Neural cell (in vitro differentiated cells): ENCODE results near the gene PLEKHA8. TPM values are rescaled to one million over a fixed set of nuclear protein-coding genes. Genes with fewer than 3 reads are reported as not detected.
"Not testable (repeated sequence)": the region's sequence is repeated elsewhere in the genome, so short reads cannot be mapped to it uniquely, and the experiment has no call there.

Experiments
- H2AFZ ChIP-seq: fragments of 200-600, 300-800 bp; sonication (generic), shearing (Covaris generic); 2 replicates; pipeline ENCODE4 v1.6.0; 2014; ENCODE audit warnings: low read depth, mild to moderate bottlenecking, antibody characterized with exemption, low read length, moderate library complexity
- H3F3A ChIP-seq: fragments of 200-600 bp; shearing (Covaris generic); 2 replicates; pipeline ENCODE4 v1.6.1; 2016; ENCODE audit warnings: mild to moderate bottlenecking, moderate library complexity, mixed read lengths, antibody characterized with exemption, low read length; ENCODE audit not compliant: insufficient read depth, poor library complexity, severe bottlenecking
- H3K27ac ChIP-seq: fragments of 200-600, 300-800 bp; sonication (generic), shearing (Covaris generic); 2 replicates; pipeline ENCODE4 v1.5.1; 2014; ENCODE audit warnings: mild to moderate bottlenecking, low read length, moderate library complexity
- H3K27me3 ChIP-seq: fragments of 300-800, 200-600 bp; sonication (generic), shearing (Covaris generic); 2 replicates; pipeline ENCODE4 v1.6.0; 2014; ENCODE audit warnings: mild to moderate bottlenecking, low read depth, low read length, moderate library complexity; ENCODE audit not compliant: insufficient read depth
- H3K36me3 ChIP-seq: fragments of 300-800, 200-600 bp; sonication (generic), shearing (Covaris generic); 2 replicates; pipeline ENCODE4 v1.5.1; 2014; ENCODE audit warnings: mild to moderate bottlenecking, antibody characterized with exemption, low read length, moderate library complexity; ENCODE audit not compliant: insufficient read depth
- H3K4me2 ChIP-seq: fragments of 300-800, 200-600 bp; sonication (generic), shearing (Covaris generic); 2 replicates; pipeline ENCODE4 v1.6.0; 2014; ENCODE audit warnings: mild to moderate bottlenecking, low read length
- H3K4me3 ChIP-seq: fragments of 300-800, 200-600 bp; sonication (generic), shearing (Covaris generic); 2 replicates; pipeline ENCODE4 v1.5.1; 2014; ENCODE audit warnings: mild to moderate bottlenecking, low read length, moderate library complexity
- H3K79me2 ChIP-seq: fragments of 200-600 bp; shearing (Covaris generic); replicated peaks from 2 replicates; pipeline ENCODE4 v1.6.0; 2014; ENCODE audit warnings: mild to moderate bottlenecking, low read length, moderate library complexity; ENCODE audit not compliant: insufficient read depth
- H3K9ac ChIP-seq: fragments of 300-800, 200-600 bp; sonication (generic), shearing (Covaris generic); 2 replicates; pipeline ENCODE4 v1.6.1; 2016; ENCODE audit warnings: mild to moderate bottlenecking, low read length, mixed read lengths
- H3K9me2 ChIP-seq: fragments of 200-600 bp; shearing (Covaris generic); 2 replicates; pipeline ENCODE4 v1.6.1; 2016; ENCODE audit warnings: mild to moderate bottlenecking, low read length, mixed read lengths; ENCODE audit not compliant: insufficient read depth
- H3K9me3 ChIP-seq: fragments of 200-600, 300-800 bp; sonication (generic), shearing (Covaris generic); 2 replicates; pipeline ENCODE4 v1.6.1; 2016; ENCODE audit warnings: mild to moderate bottlenecking, mixed run types, low read length, moderate library complexity, mixed read lengths
- H4K20me1 ChIP-seq: fragments of 200-600 bp; shearing (Covaris generic); 2 replicates; pipeline ENCODE4 v1.6.1; 2016; ENCODE audit warnings: mild to moderate bottlenecking, mixed run types; ENCODE audit not compliant: insufficient read depth
- EP300 ChIP-seq: fragments of 450-650 bp; conservative IDR thresholded peaks from 2 replicates; pipeline ENCODE4 v1.6.1; 2014; ENCODE audit warnings: antibody characterized with exemption, mild to moderate bottlenecking, moderate library complexity; ENCODE audit not compliant: poor library complexity, severe bottlenecking
- EZH2 ChIP-seq: fragments of 200-600, 300-800 bp; shearing (Covaris generic), sonication (generic); IDR thresholded peaks from 2 replicates; pipeline ENCODE4 v1.6.1; 2014; ENCODE audit warnings: antibody characterized with exemption, low read length, borderline replicate concordance, mild to moderate bottlenecking; ENCODE audit not compliant: insufficient read depth, poor library complexity, severe bottlenecking
- MXI1 ChIP-seq: fragments of 450-650 bp; conservative IDR thresholded peaks from 2 replicates; pipeline ENCODE4 v1.6.1; 2014; ENCODE audit warnings: antibody characterized with exemption, mild to moderate bottlenecking; ENCODE audit not compliant: poor library complexity, severe bottlenecking
- POLR2AphosphoS5 ChIP-seq: IDR thresholded peaks from 2 replicates; pipeline ENCODE4 v1.6.1; 2012
- RAD21 ChIP-seq: fragments of 450-650 bp; conservative IDR thresholded peaks from 2 replicates; pipeline ENCODE4 v1.6.1; 2014; ENCODE audit warnings: antibody characterized with exemption, mild to moderate bottlenecking, moderate library complexity
- SMC3 ChIP-seq: fragments of 450-650 bp; conservative IDR thresholded peaks from 2 replicates; pipeline ENCODE4 v1.6.1; 2014; ENCODE audit warnings: antibody characterized with exemption, mild to moderate bottlenecking, moderate library complexity; ENCODE audit not compliant: poor library complexity
- TAF1 ChIP-seq: IDR thresholded peaks from 2 replicates; pipeline ENCODE4 v1.6.1; 2012; ENCODE audit warnings: low read depth
- polyA plus RNA-seq: library from polyadenylated mRNA; depleted of rRNA; stranded (reverse); fragments of >200 nt; gene quantifications from 2 replicates; pipeline ENCODE4 v1.2.3, GENCODE V29; 2014
- TF ChIP-seq, protein P1 (sequence below): fragments of 450-650 bp; IDR thresholded peaks from 2 replicates; pipeline ENCODE4 v1.5.1; 2014; ENCODE audit warnings: antibody characterized with exemption, mild to moderate bottlenecking, moderate library complexity; ENCODE audit not compliant: poor library complexity, severe bottlenecking
- TF ChIP-seq, protein P2 (sequence below): IDR thresholded peaks from 2 replicates; pipeline ENCODE4 v1.6.1; 2012; ENCODE audit warnings: borderline replicate concordance

Gene PLEKHA8
- polyA plus RNA-seq, 1 donor from 2014 or later = 43.1 TPM

DNA sequence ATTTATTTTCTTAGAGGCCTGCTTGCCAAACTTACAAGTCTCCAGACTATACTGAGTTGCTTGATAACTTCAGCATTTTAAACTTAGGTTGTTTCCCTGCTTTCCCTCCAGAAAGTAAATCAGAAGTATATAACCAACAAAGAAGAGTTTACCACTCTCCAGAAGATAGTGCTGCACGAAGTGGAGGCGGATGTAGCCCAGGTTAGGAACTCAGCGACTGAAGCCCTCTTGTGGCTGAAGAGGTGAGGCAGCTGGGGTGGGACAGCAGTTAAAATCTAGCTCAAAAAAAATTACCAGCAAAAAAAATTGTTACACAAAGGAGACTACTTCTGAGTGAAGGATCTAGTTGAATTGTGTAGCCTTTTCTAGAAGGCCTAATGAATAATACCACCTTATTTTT is 33.6 kb downstream of the PLEKHA8 start:
- H3K9me2 ChIP-seq, H2AFZ ChIP-seq, H3K9me3 ChIP-seq, H3K4me3 ChIP-seq, H3F3A ChIP-seq, H3K27me3 ChIP-seq, H3K27ac ChIP-seq, H4K20me1 ChIP-seq, H3K79me2 ChIP-seq, H3K9ac ChIP-seq, H3K4me2 ChIP-seq: not testable (repeated sequence)
- TF ChIP-seq, protein P1, sequence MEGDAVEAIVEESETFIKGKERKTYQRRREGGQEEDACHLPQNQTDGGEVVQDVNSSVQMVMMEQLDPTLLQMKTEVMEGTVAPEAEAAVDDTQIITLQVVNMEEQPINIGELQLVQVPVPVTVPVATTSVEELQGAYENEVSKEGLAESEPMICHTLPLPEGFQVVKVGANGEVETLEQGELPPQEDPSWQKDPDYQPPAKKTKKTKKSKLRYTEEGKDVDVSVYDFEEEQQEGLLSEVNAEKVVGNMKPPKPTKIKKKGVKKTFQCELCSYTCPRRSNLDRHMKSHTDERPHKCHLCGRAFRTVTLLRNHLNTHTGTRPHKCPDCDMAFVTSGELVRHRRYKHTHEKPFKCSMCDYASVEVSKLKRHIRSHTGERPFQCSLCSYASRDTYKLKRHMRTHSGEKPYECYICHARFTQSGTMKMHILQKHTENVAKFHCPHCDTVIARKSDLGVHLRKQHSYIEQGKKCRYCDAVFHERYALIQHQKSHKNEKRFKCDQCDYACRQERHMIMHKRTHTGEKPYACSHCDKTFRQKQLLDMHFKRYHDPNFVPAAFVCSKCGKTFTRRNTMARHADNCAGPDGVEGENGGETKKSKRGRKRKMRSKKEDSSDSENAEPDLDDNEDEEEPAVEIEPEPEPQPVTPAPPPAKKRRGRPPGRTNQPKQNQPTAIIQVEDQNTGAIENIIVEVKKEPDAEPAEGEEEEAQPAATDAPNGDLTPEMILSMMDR = peak; percentile 60
- TF ChIP-seq SMC3 (peak; percentile 68), RAD21 (peak; percentile 58)
- H3K36me3 ChIP-seq = peaks cover 12% of the 10 kb centered on the region

DNA sequence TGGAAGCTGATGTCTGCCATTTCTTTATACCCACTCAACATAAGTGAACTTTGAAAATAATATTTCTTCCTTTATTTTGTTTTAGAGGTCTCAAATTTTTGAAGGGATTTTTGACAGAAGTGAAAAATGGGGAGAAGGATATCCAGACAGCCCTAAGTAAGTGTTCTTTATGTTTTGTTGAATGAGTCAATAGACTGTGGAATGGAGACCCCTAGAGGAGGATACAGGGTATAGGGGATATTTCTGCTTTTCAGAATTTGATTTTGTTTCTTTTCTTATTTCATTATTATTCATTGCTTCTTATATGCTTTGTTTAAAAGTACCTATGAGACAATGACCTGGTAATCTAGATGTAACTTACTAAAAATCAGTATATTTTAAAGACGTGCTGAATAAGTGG is 34.4 kb downstream of the PLEKHA8 start:
- H3K27ac ChIP-seq = no peak overlapping the region
- TF ChIP-seq EP300 (no peak), EZH2 (no peak), RAD21 (peak; percentile 85), SMC3 (peak; percentile 81), MXI1 (no peak), TAF1 (no peak), POLR2AphosphoS5 (no peak)
- TF ChIP-seq, protein P1 = peak; percentile 83
- no peak overlapping the region for H3K4me3 ChIP-seq
- no peak overlapping the region for H3K9ac ChIP-seq
- no peaks in the 10 kb centered on the region for H3K9me3 ChIP-seq
- H3K36me3 ChIP-seq = peaks cover 14% of the 10 kb centered on the region
- no peak overlapping the region for H2AFZ ChIP-seq
- H4K20me1 ChIP-seq = no peaks in the 10 kb centered on the region
- H3K79me2 ChIP-seq = no peaks in the 10 kb centered on the region
- no peak overlapping the region for H3K4me2 ChIP-seq
- no peaks in the 10 kb centered on the region for H3K9me2 ChIP-seq
- H3F3A ChIP-seq = no peaks in the 10 kb centered on the region
- H3K27me3 ChIP-seq = no peaks in the 10 kb centered on the region

DNA sequence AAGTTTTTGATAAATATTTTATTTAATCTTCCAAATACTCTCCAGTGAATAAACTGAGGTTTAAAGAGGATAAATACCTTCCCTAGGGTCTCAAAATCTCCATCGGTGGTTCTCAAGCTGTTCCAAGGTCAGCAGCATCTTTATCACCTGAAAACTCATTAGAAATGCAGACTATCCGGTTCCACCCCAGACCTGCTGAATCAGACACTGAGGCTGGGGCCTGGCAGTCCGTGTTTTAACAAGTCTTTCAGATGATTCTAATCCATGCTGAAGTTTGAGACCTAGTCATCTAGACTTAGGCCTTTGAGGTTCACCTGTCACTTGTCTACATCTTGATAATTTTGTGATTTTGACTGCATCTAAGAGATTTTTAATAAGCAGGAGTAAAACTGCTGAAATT is 37.5 kb downstream of the PLEKHA8 start:
- Histone ChIP-seq H3K4me2 (no peak overlapping the region), H3K9me3 (no peaks in the 10 kb centered on the region), H3K27ac (no peak overlapping the region), H3F3A (no peaks in the 10 kb centered on the region), H3K27me3 (no peaks in the 10 kb centered on the region), H2AFZ (no peak overlapping the region), H4K20me1 (no peaks in the 10 kb centered on the region), H3K4me3 (no peak overlapping the region), H3K79me2 (no peaks in the 10 kb centered on the region), H3K9ac (no peak overlapping the region), H3K36me3 (peaks cover 3% of the 10 kb centered on the region), H3K9me2 (no peaks in the 10 kb centered on the region)
- TF ChIP-seq RAD21 = no peak
- no peak for TF ChIP-seq POLR2AphosphoS5
- no peak for TF ChIP-seq MXI1
- TF ChIP-seq, protein P1 = no peak
- no peak for TF ChIP-seq EP300
- TF ChIP-seq EZH2 = no peak
- TF ChIP-seq TAF1 = no peak
- TF ChIP-seq, protein P2, sequence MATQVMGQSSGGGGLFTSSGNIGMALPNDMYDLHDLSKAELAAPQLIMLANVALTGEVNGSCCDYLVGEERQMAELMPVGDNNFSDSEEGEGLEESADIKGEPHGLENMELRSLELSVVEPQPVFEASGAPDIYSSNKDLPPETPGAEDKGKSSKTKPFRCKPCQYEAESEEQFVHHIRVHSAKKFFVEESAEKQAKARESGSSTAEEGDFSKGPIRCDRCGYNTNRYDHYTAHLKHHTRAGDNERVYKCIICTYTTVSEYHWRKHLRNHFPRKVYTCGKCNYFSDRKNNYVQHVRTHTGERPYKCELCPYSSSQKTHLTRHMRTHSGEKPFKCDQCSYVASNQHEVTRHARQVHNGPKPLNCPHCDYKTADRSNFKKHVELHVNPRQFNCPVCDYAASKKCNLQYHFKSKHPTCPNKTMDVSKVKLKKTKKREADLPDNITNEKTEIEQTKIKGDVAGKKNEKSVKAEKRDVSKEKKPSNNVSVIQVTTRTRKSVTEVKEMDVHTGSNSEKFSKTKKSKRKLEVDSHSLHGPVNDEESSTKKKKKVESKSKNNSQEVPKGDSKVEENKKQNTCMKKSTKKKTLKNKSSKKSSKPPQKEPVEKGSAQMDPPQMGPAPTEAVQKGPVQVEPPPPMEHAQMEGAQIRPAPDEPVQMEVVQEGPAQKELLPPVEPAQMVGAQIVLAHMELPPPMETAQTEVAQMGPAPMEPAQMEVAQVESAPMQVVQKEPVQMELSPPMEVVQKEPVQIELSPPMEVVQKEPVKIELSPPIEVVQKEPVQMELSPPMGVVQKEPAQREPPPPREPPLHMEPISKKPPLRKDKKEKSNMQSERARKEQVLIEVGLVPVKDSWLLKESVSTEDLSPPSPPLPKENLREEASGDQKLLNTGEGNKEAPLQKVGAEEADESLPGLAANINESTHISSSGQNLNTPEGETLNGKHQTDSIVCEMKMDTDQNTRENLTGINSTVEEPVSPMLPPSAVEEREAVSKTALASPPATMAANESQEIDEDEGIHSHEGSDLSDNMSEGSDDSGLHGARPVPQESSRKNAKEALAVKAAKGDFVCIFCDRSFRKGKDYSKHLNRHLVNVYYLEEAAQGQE = no peak
- no peak for TF ChIP-seq SMC3
